A549 (cell line): ENCODE data around the gene PRR12.

ENCODE experiments used
- CBX8 ChIP-seq: fragments of 200-600 bp; sonication (generic); IDR thresholded peaks from 2 replicates; pipeline ENCODE4 v1.6.1; 2016
- CTCF ChIP-seq: fragments of >200 bp; sonication (Bioruptor Twin); formaldehyde crosslinking; IDR thresholded peaks from 3 replicates; pipeline ENCODE4 v1.5.1; 2016
- EP300 ChIP-seq, 2 experiments: fragments of >200 bp; sonication (Bioruptor Twin); formaldehyde crosslinking; IDR thresholded peaks; 2 replicates in 1 of 2; 3 replicates in 1 of 2; pipeline ENCODE4 v1.6.1; 2016 to 2017
- FOSL2 ChIP-seq, 2 experiments: fragments of 450-650 bp in 1 of 2; fragments of >200 bp in 1 of 2; sonication (Bioruptor Twin) in 1 of 2; formaldehyde crosslinking; IDR thresholded peaks; 2 replicates each; pipeline versions ENCODE4 v1.5.0 to v1.6.1; 2016 to 2020; ENCODE audit warnings: mild to moderate bottlenecking in 1 of 2, moderate library complexity in 1 of 2
- HDAC2 ChIP-seq: fragments of 200-600 bp; sonication (generic); IDR thresholded peaks from 2 replicates; pipeline ENCODE4 v1.6.1; 2016
- KDM1A ChIP-seq: fragments of 200-600 bp; sonication (generic); IDR thresholded peaks from 2 replicates; pipeline ENCODE4 v1.6.1; 2016; ENCODE audit warnings: low read depth, mild to moderate bottlenecking
- POLR2A ChIP-seq: IDR thresholded peaks from 2 replicates; pipeline ENCODE4 v1.6.1; 2012; ENCODE audit warnings: mild to moderate bottlenecking, low read length
- REST ChIP-seq: fragments of 200-600 bp; sonication (generic); IDR thresholded peaks from 2 replicates; pipeline ENCODE4 v1.6.1; 2016; ENCODE audit warnings: antibody characterized with exemption, mild to moderate bottlenecking, moderate library complexity
- SMC3 ChIP-seq: fragments of >200 bp; sonication (Bioruptor Twin); formaldehyde crosslinking; IDR thresholded peaks from 3 replicates; pipeline ENCODE4 v1.6.1; 2018; ENCODE audit warnings: inconsistent platforms

GRCh38 chr19:49583239-49583638 is 7.7 kb upstream of the PRR12 start:
- TF ChIP-seq POLR2A (no peak), SMC3 (no peak), CTCF (no peak), KDM1A (no peak), EP300 (IDR thresholded peaks at IDR 0.05) (no peak), REST (no peak), CBX8 (no peak), HDAC2 (no peak), FOSL2 (IDR thresholded peaks at IDR 0.05) (no peak), FOSL2 (CRISPR knock-in tag; IDR thresholded peaks at IDR 0.05) (no peak)
